ENCODE measurements around the gene ANK3. TPM values are rescaled to one million over a fixed set of nuclear protein-coding genes. Genes with fewer than 3 reads are reported as not detected.

The ANK3 gene
- total and polyA plus RNA-seq, 2 experiments from 2014 or later: 0.14 to 0.54 TPM

DNA sequence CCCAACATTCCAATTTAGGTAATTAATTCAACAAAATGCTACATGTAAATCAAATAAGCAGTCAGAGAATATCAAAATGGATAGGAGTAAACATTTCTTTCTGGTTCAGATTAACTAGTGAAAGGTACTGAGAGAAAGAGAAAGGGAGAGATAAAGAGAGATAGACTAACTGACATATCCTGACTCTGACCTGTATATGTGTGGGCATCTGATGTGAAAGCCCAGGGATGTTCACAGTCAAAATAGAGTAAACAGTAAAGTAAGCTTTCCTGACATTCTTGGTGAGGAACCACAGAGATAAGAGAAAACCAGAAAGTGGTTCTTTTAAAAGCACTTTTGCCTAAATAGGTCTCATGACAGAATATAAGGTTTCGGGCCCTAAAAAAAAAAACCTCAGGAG, 37.5 kb upstream of the ANK3 start:
- no peak for DNase-seq
- H3K4me2 ChIP-seq (ENCODE audit: unreplicated experiment): peak overlapping the region; percentile 70
- no peaks in the 10 kb centered on the region for H4K20me1 ChIP-seq (ENCODE audit: insufficient read depth)
- no peak for TF ChIP-seq EZH2phosphoT487 (IDR thresholded peaks at IDR 0.05; ENCODE audit: insufficient read depth, low read depth)
- TF ChIP-seq EZH2 (IDR thresholded peaks at IDR 0.05; ENCODE audit: insufficient read depth, poor library complexity, severe bottlenecking): no peak
- H3K4me1 ChIP-seq (ENCODE audit: insufficient read depth): peaks cover 76% of the 10 kb centered on the region
- no peak overlapping the region for H2AFZ ChIP-seq
- H3K27me3 ChIP-seq (replicated peaks; ENCODE audit: insufficient read depth): no peaks in the 10 kb centered on the region
- no peaks in the 10 kb centered on the region for H3K36me3 ChIP-seq (ENCODE audit: low read depth)
- no peaks in the 10 kb centered on the region for H3K79me2 ChIP-seq (ENCODE audit: insufficient read depth)
- WGBS, 2 experiments (ENCODE audit: low coverage in 1 of 2, low lambda C conversion rate in 2 of 2, missing lambda C conversion rate in 2 of 2): 96 to 98% methylated on average over 1 of the region's 1 CpG
- H3K9me2 ChIP-seq (ENCODE audit: insufficient read depth): no peaks in the 10 kb centered on the region
- no peak overlapping the region for H3K4me3 ChIP-seq
- H3K27ac ChIP-seq: no peak overlapping the region
- H3K9ac ChIP-seq: no peak overlapping the region
- in situ Hi-C loops (cut with MboI): loop anchor here (25.0 kb wide), 1 partner anchor 790 kb away; no protein-coding TSS in a partner anchor
- peaks cover 57% of the 10 kb centered on the region for H3F3A ChIP-seq (ENCODE audit: insufficient read depth)
- H3K9me3 ChIP-seq (ENCODE audit: low read depth): no peaks in the 10 kb centered on the region

- peak; percentile 92 for DNase-seq
- H3F3A ChIP-seq (ENCODE audit: insufficient read depth): peaks cover 57% of the 10 kb centered on the region
- H3K4me3 ChIP-seq: no peak overlapping the region
- in situ Hi-C loops (cut with MboI): loop anchor here (25.0 kb wide), 1 partner anchor 789 kb away; no protein-coding TSS in a partner anchor
- 0 out of 2 replicates have a peak overlapping the region, but pooled peaks have one; percentile 15 for H3K9ac ChIP-seq
- H3K27me3 ChIP-seq (replicated peaks; ENCODE audit: insufficient read depth): no peaks in the 10 kb centered on the region
- H3K9me3 ChIP-seq (ENCODE audit: low read depth): no peaks in the 10 kb centered on the region
- H3K4me1 ChIP-seq (ENCODE audit: insufficient read depth): peaks cover 76% of the 10 kb centered on the region
- peak overlapping the region; percentile 47 for H3K27ac ChIP-seq
- no peaks in the 10 kb centered on the region for H3K79me2 ChIP-seq (ENCODE audit: insufficient read depth)
- no peak overlapping the region for H2AFZ ChIP-seq
- 11 to 13% methylated on average over 2 of the region's 2 CpGs for WGBS, 2 experiments (ENCODE audit: low coverage in 1 of 2, low lambda C conversion rate in 2 of 2, missing lambda C conversion rate in 2 of 2)
- no peaks in the 10 kb centered on the region for H3K36me3 ChIP-seq (ENCODE audit: low read depth)
- no peaks in the 10 kb centered on the region for H3K9me2 ChIP-seq (ENCODE audit: insufficient read depth)
- no peaks in the 10 kb centered on the region for H4K20me1 ChIP-seq (ENCODE audit: insufficient read depth)
- H3K4me2 ChIP-seq (ENCODE audit: unreplicated experiment): peak overlapping the region; percentile 70
- TF ChIP-seq EZH2phosphoT487 (IDR thresholded peaks at IDR 0.05; ENCODE audit: insufficient read depth, low read depth) (no peak), EZH2 (IDR thresholded peaks at IDR 0.05; ENCODE audit: insufficient read depth, poor library complexity, severe bottlenecking) (no peak)
These were observed 36.8 kb upstream of the ANK3 start for GRCh38 chr10:60426425-60426824.

DNA sequence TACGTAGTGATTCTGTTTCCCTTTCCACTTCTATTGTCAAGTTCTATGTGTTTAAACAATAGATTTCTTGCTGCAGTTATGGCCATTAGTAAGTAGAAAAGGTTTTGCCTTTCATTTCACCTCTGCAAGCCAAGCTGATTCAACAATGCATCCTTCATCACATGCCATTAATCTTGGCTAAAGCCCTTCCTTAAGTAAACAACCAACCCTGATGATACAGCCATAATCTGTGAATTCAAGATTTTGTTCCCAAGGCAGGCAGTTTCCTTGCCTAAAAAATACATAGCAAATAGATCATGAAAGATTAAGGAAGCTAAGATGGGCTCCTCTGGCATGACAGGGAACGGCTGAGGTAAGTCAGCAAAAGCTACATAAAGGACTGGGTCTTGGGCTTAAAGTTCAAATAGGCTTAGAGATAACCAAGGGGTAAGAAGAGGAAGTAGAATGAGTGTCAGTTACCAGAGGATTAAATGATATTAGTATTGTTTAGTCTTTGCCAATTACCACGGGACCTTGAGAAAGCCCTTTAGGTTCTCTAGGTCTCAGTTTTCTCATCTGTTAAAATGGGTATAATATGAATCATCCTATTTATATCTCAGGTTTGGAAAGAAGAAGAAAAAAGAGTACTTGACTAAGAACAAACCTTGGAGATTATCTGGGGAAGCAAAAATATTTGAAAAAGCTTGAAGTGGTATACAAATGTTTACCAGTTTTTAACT, 35.9 kb upstream of the ANK3 start:
- Histone ChIP-seq H3K79me2 (ENCODE audit: insufficient read depth) (no peaks in the 10 kb centered on the region), H3F3A (ENCODE audit: insufficient read depth) (peaks cover 57% of the 10 kb centered on the region), H3K9me2 (ENCODE audit: insufficient read depth) (no peaks in the 10 kb centered on the region), H3K27ac (peak overlapping the region; percentile 23; the same call in 1 of the 2 replicates), H4K20me1 (ENCODE audit: insufficient read depth) (no peaks in the 10 kb centered on the region), H3K36me3 (ENCODE audit: low read depth) (no peaks in the 10 kb centered on the region), H3K9ac (no peak overlapping the region), H3K4me3 (no peak overlapping the region), H3K27me3 (replicated peaks; ENCODE audit: insufficient read depth) (no peaks in the 10 kb centered on the region), H3K9me3 (ENCODE audit: low read depth) (no peaks in the 10 kb centered on the region), H2AFZ (no peak overlapping the region), H3K4me2 (ENCODE audit: unreplicated experiment) (peak overlapping the region; percentile 25), H3K4me1 (ENCODE audit: insufficient read depth) (peaks cover 71% of the 10 kb centered on the region)
- TF ChIP-seq EZH2 (IDR thresholded peaks at IDR 0.05; ENCODE audit: insufficient read depth, poor library complexity, severe bottlenecking): no peak
- no peak for TF ChIP-seq EZH2phosphoT487 (IDR thresholded peaks at IDR 0.05; ENCODE audit: insufficient read depth, low read depth)
- peak; percentile 68 for DNase-seq
- in situ Hi-C loops (cut with MboI): loop anchor here (25.0 kb wide), 1 partner anchor 788 kb away; no protein-coding TSS in a partner anchor
- WGBS, 2 experiments (ENCODE audit: low coverage in 1 of 2, low lambda C conversion rate in 2 of 2, missing lambda C conversion rate in 2 of 2): 85 to 87% methylated on average over 3 of the region's 3 CpGs

GRCh38 chr10:60424971-60425370, 35.3 kb upstream of the ANK3 start:
- no peak overlapping the region for H3K9ac ChIP-seq
- H4K20me1 ChIP-seq (ENCODE audit: insufficient read depth): no peaks in the 10 kb centered on the region
- peaks cover 51% of the 10 kb centered on the region for H3F3A ChIP-seq (ENCODE audit: insufficient read depth)
- in situ Hi-C loops (cut with MboI): loop anchor here (25.0 kb wide), 1 partner anchor 788 kb away; no protein-coding TSS in a partner anchor
- H3K79me2 ChIP-seq (ENCODE audit: insufficient read depth): no peaks in the 10 kb centered on the region
- no peak overlapping the region for H3K27ac ChIP-seq
- H3K27me3 ChIP-seq (replicated peaks; ENCODE audit: insufficient read depth): no peaks in the 10 kb centered on the region
- no peak overlapping the region for H2AFZ ChIP-seq
- peak; percentile 1 for DNase-seq
- H3K4me3 ChIP-seq: no peak overlapping the region
- H3K36me3 ChIP-seq (ENCODE audit: low read depth): no peaks in the 10 kb centered on the region
- no peak for TF ChIP-seq EZH2phosphoT487 (IDR thresholded peaks at IDR 0.05; ENCODE audit: insufficient read depth, low read depth)
- TF ChIP-seq EZH2 (IDR thresholded peaks at IDR 0.05; ENCODE audit: insufficient read depth, poor library complexity, severe bottlenecking): no peak
- no peaks in the 10 kb centered on the region for H3K9me2 ChIP-seq (ENCODE audit: insufficient read depth)
- 62 to 64% methylated on average over 4 of the region's 4 CpGs for WGBS, 2 experiments (ENCODE audit: low coverage in 1 of 2, low lambda C conversion rate in 2 of 2, missing lambda C conversion rate in 2 of 2)
- H3K4me1 ChIP-seq (ENCODE audit: insufficient read depth): peaks cover 65% of the 10 kb centered on the region
- peak overlapping the region; percentile 12 for H3K4me2 ChIP-seq (ENCODE audit: unreplicated experiment)
- no peaks in the 10 kb centered on the region for H3K9me3 ChIP-seq (ENCODE audit: low read depth)
